OCI-LY7 (cell line): ENCODE results near the gene FGF1. TPM values are rescaled to one million over a fixed set of nuclear protein-coding genes. Genes with fewer than 3 reads are reported as not detected.

ENCODE experiments used
- BruUV-seq: library from RNA; stranded (reverse); fragments of 400-500 nt; replicated peaks from 2 replicates; lab custom pipeline; 2021; lab: Mats Ljungman, UMichigan
- CTCF ChIA-PET: fragments of 300-600 bp; sonication (Branson Sonifier 250); formaldehyde crosslinking; loops from one replicate; lab custom pipeline; 2022; ENCODE audit warnings: antibody characterized with exemption; ENCODE audit not compliant: unreplicated experiment; lab: Charles Lee
- POLR2A ChIA-PET: fragments of 300-600 bp; sonication (Branson Sonifier 250); formaldehyde crosslinking; loops from one replicate; lab custom pipeline; 2022; ENCODE audit warnings: antibody characterized with exemption; lab: Charles Lee
- DNase-seq: peaks from one replicate; pipeline ENCODE4 v3.0.0-alpha.2; 2015; ENCODE audit warnings: low spot score
- H2AFZ ChIP-seq: fragments of 200-600 bp; sonication (generic), shearing (Covaris generic); 2 replicates; pipeline ENCODE4 v1.6.1; 2014; ENCODE audit warnings: mild to moderate bottlenecking, antibody characterized with exemption, low read length, moderate library complexity
- H3K27ac ChIP-seq: fragments of 200-600 bp; sonication (generic); 2 replicates; pipeline ENCODE4 v1.5.1; 2014; ENCODE audit warnings: mixed run types, low read depth, mild to moderate bottlenecking, moderate library complexity, low read length, inconsistent platforms; ENCODE audit not compliant: poor library complexity, severe bottlenecking
- H3K36me3 ChIP-seq: fragments of 200-600 bp; sonication (generic); 2 replicates; pipeline ENCODE4 v1.6.1; 2014; ENCODE audit warnings: mild to moderate bottlenecking, antibody characterized with exemption, low read length, moderate library complexity, mixed read lengths; ENCODE audit not compliant: insufficient read depth
- H3K4me1 ChIP-seq: fragments of 200-600 bp; sonication (generic); 2 replicates; pipeline ENCODE4 v1.5.1; 2014; ENCODE audit warnings: mild to moderate bottlenecking, low read length; ENCODE audit not compliant: insufficient read depth, poor library complexity, severe bottlenecking
- H3K4me2 ChIP-seq: fragments of 200-600 bp; sonication (generic); 2 replicates; pipeline ENCODE4 v1.6.1; 2014; ENCODE audit warnings: mild to moderate bottlenecking, low read length
- H3K4me3 ChIP-seq: fragments of 200-600 bp; sonication (generic); 2 replicates; pipeline ENCODE4 v1.5.1; 2014; ENCODE audit warnings: mild to moderate bottlenecking, low read depth, low read length; ENCODE audit not compliant: poor library complexity, severe bottlenecking
- H3K79me2 ChIP-seq: fragments of 200-600 bp; sonication (generic); 2 replicates; pipeline ENCODE4 v1.6.1; 2016; ENCODE audit warnings: low read depth, mild to moderate bottlenecking, low read length, moderate library complexity, mixed read lengths; ENCODE audit not compliant: insufficient read depth
- H3K9me2 ChIP-seq: fragments of 200-600 bp; sonication (generic); 2 replicates; pipeline ENCODE4 v1.6.1; 2016; ENCODE audit warnings: mild to moderate bottlenecking, low read length, mixed read lengths; ENCODE audit not compliant: insufficient read depth
- H3K9me3 ChIP-seq: fragments of 200-600 bp; sonication (generic); 2 replicates; pipeline ENCODE4 v1.6.1; 2014; ENCODE audit warnings: mild to moderate bottlenecking, mixed run types, low read length, mixed read lengths
- H4K20me1 ChIP-seq: fragments of 200-600 bp; sonication (generic); 2 replicates; pipeline ENCODE4 v1.6.1; 2014; ENCODE audit warnings: mild to moderate bottlenecking, antibody characterized with exemption, low read length, moderate library complexity, mixed read lengths; ENCODE audit not compliant: insufficient read depth
- EZH2phosphoT487 ChIP-seq: fragments of 200-600 bp; sonication (generic); IDR thresholded peaks from 2 replicates; pipeline ENCODE4 v1.6.1; 2018; ENCODE audit warnings: low read depth, borderline replicate concordance, mild to moderate bottlenecking, mixed run types, antibody characterized with exemption, low read length, moderate library complexity, mixed read lengths
- intact Hi-C: fragments of 100-400 bp; cut with micrococcal nuclease; formaldehyde crosslinking; loops from one replicate; pipeline ENCODE4 v1.10.0; 2022; ENCODE audit not compliant: unreplicated experiment
- total RNA-seq, 2 experiments: library from RNA; depleted of rRNA in 1 of 2; stranded (reverse); fragments of >200 nt in 1 of 2; shearing (Covaris generic) in 1 of 2; gene quantifications; 2 replicates each; pipeline ENCODE4 v1.2.3, GENCODE V29; 2014 to 2022
- TF ChIP-seq, protein P1 (sequence below): fragments of 200-600 bp; sonication (generic); conservative IDR thresholded peaks from 2 replicates; pipeline ENCODE4 v1.5.1; 2014; ENCODE audit warnings: mild to moderate bottlenecking, antibody characterized with exemption, low read length, moderate library complexity, mixed read lengths

Gene FGF1
- total RNA-seq, 2 experiments from 2014 or later = not detected

DNA sequence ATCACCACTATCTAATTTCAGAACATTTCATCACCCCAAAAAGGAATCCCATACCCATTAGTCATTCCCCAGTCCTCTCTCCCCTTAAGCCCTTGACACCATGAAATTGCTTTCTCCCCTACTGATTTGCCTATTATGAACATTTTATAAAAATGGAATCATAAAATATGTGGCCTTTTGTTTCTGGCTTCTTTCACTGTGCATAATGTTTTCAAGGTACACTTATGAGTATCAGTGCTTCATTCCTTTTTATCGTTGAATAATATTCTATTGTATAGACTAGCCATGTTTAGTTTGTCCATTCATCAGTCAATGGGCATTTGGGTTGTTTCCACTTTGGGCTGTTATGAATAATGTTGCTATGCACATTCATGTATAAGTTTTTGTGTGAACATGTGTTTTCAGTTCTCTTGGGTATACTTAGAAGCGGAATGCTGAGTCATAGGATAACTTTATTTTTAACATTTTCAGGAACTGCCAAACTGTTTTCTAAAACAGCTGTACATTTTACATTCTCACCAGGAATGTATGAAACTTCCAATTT lies 40.4 kb upstream of the FGF1 start:
- Histone ChIP-seq H4K20me1 (no peaks in the 10 kb centered on the region), H3K4me2 (no peak overlapping the region), H3K9me3 (no peaks in the 10 kb centered on the region), H3K9me2 (no peaks in the 10 kb centered on the region), H3K27ac (no peak overlapping the region), H3K79me2 (no peaks in the 10 kb centered on the region), H3K36me3 (no peaks in the 10 kb centered on the region), H2AFZ (no peak overlapping the region), H3K4me1 (no peaks in the 10 kb centered on the region), H3K4me3 (no peak overlapping the region)
- POLR2A ChIA-PET = no interaction called here
- TF ChIP-seq, protein P1, sequence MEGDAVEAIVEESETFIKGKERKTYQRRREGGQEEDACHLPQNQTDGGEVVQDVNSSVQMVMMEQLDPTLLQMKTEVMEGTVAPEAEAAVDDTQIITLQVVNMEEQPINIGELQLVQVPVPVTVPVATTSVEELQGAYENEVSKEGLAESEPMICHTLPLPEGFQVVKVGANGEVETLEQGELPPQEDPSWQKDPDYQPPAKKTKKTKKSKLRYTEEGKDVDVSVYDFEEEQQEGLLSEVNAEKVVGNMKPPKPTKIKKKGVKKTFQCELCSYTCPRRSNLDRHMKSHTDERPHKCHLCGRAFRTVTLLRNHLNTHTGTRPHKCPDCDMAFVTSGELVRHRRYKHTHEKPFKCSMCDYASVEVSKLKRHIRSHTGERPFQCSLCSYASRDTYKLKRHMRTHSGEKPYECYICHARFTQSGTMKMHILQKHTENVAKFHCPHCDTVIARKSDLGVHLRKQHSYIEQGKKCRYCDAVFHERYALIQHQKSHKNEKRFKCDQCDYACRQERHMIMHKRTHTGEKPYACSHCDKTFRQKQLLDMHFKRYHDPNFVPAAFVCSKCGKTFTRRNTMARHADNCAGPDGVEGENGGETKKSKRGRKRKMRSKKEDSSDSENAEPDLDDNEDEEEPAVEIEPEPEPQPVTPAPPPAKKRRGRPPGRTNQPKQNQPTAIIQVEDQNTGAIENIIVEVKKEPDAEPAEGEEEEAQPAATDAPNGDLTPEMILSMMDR = no peak
- no peak for TF ChIP-seq EZH2phosphoT487
- intact Hi-C loops = no loop called here
- CTCF ChIA-PET = no interaction called here
- DNase-seq = no peak
- BruUV-seq = no TSS peak

DNA sequence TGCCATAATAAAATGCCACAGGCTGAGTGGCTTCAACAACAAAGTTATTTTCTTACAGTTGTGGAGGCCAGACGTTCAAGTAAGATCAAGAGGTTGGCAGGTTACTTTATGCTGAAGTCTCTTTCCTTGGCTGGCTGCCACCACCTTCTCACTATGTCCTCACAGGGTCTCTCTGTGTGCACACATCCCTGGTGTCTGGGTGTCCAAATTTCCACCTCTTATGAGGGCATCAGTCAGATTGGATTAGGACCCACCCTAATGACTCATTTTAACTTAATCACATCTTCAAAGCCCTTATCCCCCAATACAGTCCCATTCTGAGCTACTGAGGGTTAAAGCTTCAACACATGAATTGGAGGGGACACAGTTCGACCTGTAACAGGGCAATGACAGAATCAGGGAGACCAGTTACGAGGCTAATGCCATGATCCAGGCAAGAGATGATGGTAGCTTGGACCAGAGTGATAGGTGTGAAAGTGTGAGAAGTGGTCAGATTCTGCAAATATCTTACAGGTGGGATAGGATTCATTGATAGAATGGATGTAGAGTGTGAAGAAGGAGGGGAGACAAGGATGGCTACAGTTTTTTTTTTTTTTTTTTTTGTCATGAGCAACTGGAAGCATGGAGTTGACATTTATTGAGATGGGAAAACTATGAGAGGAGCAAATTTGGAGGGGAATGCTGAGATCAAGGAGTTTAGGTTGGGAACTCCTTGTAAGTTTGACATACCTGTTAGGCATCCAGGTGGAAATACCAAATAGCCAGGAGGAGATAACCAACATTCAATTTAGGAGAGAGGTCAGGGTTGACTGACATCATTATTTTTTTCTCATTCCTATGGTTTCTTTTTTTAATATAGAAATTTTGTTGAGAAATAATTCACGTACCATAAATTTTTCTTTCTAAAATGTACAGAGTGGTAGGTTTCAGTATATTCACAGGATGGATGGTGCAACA lies 39.6 kb upstream of the FGF1 start:
- POLR2A ChIA-PET = no interaction called here
- no TSS peak for BruUV-seq
- intact Hi-C loops = no loop called here
- TF ChIP-seq EZH2phosphoT487 = no peak
- TF ChIP-seq, protein P1 = no peak
- Histone ChIP-seq H3K4me1 (no peaks in the 10 kb centered on the region), H3K4me2 (no peak overlapping the region), H3K27ac (no peak overlapping the region), H3K79me2 (no peaks in the 10 kb centered on the region), H3K4me3 (no peak overlapping the region), H3K36me3 (no peaks in the 10 kb centered on the region), H3K9me2 (no peaks in the 10 kb centered on the region), H2AFZ (no peak overlapping the region), H3K9me3 (no peaks in the 10 kb centered on the region), H4K20me1 (no peaks in the 10 kb centered on the region)
- CTCF ChIA-PET = no interaction called here
- no peak for DNase-seq

DNA sequence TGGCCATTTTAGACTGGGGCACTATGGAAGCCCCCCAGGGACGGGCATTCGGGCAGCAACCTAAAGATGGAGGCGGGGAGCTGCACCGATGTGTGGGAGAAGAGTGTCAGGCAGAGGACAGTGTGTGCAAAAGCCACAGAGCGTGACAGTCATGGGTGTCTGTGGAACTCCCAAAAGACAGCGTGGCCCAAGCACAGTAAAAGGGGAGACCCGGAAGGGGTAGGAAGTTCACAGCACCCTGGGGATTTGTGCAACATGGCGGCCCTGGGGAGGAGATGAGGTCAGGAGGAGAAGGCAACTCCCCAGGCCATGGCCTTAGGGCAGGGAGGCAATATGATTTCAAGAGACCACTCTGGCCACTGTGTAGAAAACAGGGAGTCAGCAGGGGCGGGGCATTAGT lies 38.9 kb upstream of the FGF1 start:
- BruUV-seq = no TSS peak
- Histone ChIP-seq H2AFZ (no peak overlapping the region), H3K27ac (no peak overlapping the region), H3K4me1 (no peaks in the 10 kb centered on the region), H3K9me2 (no peaks in the 10 kb centered on the region), H3K36me3 (no peaks in the 10 kb centered on the region), H3K79me2 (no peaks in the 10 kb centered on the region), H3K4me2 (no peak overlapping the region), H3K4me3 (no peak overlapping the region), H4K20me1 (no peaks in the 10 kb centered on the region), H3K9me3 (no peaks in the 10 kb centered on the region)
- no peak for DNase-seq
- ChIA-PET CTCF (interaction anchor here (1.5 kb wide), 1 partner anchor 11 kb away, joined by 4 read pairs; no protein-coding TSS in a partner anchor), POLR2A (no interaction called here)
- intact Hi-C loops = no loop called here
- TF ChIP-seq EZH2phosphoT487 = no peak
- TF ChIP-seq, protein P1 = no peak
